ENCODE measurements around the gene CDC42BPA.

The CDC42BPA gene

DNA sequence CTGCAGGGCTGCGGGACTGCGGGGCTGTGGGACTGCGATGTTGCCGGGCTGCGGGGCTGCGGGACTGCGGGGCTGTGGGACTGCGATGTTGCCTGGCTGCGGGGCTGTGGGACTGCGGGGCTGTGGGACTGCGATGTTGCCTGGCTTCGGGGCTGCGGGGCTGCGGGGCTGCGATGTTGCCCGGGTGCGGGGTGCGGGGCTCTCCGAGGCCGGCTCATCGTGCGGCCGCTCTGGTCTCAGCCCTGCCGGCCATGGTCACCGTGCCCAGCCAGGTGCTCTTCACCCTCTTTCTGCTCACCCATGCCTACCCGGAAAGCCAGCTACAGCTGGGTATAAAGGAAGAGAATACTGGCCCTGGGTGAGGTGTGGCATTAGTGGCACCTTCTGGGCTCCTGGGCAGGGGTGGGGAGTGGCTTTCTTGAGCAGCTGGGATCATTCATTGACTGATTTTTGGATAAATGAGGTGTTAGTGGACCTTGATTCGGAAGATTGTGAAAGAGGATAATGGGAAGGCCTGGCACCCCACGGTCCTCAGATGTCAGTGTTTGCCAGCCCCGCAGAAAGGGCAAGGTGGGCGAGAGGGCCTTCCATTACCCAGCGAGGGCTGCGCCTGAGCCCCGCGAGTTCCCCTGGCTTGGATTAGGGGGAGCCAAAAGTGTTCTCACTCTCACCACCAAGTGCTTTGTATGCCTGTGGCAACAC lies 341.9 kb downstream of the CDC42BPA start:
- no peak for FAIRE-seq

DNA sequence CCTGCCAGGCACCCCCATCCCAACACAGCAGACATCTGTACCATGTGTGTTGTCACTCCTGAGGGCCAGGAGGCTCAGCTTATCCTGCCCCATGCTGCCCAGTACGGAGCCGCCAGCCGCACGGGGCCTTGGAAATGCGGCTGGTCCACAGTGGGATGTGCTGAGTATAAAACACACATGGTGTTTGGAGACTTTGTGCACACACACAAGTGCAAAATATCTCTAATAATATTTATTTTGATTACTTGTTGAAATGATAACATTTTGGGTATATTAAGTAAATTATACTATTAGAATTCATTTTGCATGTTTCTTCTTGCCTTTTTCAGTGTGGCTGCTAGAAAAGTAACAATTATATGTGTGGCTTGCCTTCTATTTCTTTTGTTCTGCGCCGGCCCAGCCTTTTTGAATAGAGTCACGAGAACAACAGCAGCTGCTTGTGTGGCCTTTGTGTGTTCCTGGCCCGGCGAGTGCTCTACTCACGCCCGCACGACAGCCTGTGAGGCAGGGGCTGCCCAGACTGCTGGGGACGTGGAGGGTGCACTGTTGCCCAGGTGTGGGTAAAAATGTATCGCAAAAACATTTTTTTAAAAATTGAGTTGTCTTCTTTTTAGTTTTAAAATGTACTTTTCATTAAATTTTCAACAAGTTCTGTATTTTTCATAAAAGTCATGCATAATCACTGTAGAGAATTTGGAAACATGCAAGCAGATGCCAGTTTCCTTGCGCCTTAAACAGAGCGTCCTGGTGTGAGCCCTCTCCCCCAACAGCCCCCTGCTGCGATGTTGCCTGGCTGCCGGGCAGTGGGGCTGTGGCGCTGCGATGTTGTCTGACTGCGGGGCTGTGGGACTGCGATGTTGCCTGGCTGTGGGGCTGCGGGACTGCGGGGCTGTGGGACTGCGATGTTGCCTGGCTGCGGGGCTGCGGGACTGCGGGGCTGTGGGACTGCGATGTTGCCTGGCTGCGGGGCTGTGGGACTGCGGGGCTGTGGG lies 342.7 kb downstream of the CDC42BPA start:
- FAIRE-seq: no peak

DNA sequence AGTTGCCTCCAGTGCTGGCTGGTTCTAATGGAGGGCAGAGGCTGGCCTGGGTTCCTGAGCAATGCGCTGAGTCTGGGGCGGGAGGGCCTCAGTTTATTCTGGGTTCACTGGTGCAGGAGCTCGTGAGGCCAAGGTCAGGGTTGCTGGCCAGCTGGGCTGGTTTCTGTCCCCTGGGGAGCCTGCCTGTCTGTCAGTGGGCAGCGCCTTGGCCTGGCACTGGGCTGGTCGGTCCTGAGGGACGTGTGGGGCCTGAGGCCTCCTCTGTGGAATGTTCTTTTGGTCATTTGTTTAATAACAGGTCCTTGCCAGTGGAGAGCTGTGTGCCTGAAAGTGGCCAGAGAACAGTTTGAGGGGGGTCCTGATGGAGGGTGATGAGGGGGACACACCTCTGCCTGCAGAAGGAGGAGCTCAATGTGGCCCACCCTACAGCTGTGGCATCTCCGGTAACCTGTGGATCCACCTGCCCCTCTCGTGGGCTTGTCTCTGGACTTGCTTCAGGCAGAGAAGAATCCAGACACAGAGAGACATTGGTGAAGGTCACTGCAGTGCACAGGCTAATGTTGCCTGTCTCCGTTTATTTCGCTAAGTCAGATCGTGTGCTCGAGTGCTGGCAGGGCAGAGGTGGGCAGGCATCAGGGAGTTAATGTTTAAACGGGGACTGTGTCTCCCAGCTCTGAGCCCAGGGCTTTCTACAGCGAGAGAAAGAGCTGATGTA lies 343.6 kb downstream of the CDC42BPA start:
- FAIRE-seq: no peak

DNA sequence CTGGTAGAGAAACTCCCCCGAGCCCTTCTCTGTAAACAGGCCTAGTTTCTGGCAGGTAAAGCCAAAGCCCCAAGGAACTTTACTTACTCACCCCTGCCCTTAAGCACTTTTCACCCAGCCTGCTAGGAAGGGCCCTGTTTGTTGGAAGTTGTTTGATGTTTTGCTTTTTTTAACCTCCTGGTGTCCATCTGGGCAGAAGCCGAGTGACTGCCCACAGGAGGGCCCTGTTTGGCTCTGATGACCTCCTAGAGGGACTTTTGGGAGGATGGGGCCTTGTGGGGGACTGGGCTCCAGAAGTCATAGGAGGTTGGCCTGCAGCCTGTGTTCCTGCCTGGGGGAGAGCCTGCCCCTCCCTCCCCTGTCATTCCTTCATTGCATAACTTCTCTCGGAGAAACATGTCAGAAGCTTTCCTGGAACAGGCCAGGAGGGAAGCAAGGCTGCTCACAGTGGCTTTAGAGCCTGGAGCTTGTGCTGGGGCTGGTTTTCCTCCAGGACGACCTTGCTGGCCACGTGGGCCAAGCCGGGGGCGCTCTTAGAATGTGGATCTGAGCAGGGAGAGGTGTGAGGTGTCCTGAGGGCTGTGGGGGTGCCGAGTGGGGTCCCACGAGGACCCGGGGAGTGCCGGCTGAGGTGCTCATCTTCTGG lies 344.3 kb downstream of the CDC42BPA start:
- FAIRE-seq: no peak

DNA sequence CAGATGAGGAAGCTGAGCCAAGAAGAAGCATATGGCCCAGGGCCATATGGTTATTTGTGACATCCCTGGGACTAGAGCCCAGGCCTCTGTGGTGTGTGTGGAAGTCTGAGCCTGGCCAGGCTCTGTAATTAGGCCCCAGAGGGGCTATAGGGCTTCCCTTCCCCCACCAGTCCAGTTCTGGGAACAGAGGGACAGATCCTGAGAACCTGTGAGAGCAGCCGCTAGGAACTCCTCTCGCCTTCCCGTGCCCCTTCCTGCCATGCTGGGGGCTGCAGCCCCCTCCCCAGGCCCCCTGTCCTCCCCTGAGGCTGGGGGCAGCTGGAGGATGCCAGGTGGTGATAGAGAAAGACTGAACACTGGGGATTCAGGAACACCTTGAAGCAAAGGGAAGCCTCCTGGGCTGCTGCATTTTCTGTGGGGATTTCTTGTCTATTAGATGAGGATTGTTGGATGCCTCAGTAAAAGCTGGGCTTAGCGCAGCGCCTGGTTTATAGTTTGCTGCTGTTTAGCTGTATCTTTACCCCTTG lies 344.9 kb downstream of the CDC42BPA start:
- no peak for FAIRE-seq

DNA sequence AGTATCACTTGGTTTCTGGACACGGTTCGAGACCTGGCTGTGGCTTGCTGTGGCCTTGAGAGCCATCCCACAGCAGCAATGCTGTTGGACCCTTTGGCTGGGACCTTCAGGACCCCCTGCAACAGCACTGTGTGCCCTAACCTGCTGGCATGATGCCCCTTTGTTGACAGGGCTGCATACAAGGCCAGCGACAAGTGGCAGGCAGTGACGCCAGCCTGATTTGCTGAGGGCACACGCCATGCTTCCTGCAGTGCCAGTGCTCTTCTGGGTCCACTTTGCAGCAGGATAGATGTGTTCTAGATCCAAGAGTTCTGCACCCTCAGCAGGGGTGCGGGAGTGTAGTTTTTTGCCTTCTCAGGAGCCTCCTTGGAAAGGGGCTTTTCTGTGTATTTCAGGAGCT lies 345.4 kb downstream of the CDC42BPA start:
- no peak for FAIRE-seq

DNA sequence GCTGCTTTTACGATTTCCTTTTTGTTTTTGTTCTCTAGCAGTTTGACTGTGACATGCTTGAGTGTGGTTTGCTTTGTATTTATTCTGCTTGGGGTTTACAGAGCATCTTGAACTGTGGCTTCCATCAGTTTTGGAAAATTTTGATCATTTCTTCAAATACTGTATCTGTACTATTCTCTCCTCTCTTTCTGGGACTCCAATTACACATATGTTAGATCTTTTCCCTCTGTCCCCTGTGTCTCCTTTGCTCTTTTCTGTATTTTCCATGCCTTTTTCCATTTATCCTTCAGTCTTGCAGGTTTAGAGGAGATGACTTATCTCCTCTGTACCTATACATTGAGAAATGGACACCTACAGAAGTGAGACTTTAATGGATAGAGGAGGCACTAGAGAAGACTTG lies 346.5 kb downstream of the CDC42BPA start:
- no peak for FAIRE-seq

DNA sequence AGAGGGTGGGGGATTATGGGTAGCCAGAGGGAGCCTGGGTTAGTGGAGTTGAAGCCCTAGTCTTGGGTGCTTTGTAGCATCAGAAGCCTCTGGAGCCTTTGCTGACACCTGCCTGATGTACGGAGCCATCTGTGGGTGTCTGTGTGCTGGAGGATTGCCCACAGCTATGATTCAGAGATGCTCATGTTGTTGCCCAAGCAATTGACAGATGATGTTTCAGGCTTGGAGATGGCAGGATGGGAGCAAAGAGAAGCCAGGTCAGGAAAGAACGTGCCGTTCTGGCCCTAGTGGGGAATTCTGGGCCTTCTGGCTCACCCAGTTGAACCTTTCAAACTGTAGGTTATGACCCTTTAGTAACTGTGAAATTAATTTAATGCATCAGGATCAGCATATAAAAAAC lies 350.6 kb downstream of the CDC42BPA start:
- FAIRE-seq: no peak

DNA sequence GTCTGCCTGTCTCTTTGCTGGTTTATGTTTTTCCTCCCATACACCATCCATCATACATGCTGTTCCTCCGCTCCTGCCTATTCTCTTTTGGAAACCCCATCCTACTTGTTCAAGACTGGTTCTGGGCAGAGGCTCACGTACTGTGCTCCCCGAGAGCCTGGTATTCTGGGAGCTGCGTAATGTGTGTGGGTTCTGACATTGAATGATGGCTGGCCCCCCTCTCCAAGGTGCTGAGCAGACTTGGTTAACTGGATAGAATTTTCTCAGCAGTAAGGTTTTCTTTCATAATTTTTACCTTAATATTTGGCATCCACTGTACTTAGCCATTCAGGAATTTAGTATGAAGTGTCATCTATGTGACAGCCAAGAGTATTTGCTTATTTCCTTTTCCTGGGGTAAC lies 351.6 kb downstream of the CDC42BPA start:
- FAIRE-seq: no peak

DNA sequence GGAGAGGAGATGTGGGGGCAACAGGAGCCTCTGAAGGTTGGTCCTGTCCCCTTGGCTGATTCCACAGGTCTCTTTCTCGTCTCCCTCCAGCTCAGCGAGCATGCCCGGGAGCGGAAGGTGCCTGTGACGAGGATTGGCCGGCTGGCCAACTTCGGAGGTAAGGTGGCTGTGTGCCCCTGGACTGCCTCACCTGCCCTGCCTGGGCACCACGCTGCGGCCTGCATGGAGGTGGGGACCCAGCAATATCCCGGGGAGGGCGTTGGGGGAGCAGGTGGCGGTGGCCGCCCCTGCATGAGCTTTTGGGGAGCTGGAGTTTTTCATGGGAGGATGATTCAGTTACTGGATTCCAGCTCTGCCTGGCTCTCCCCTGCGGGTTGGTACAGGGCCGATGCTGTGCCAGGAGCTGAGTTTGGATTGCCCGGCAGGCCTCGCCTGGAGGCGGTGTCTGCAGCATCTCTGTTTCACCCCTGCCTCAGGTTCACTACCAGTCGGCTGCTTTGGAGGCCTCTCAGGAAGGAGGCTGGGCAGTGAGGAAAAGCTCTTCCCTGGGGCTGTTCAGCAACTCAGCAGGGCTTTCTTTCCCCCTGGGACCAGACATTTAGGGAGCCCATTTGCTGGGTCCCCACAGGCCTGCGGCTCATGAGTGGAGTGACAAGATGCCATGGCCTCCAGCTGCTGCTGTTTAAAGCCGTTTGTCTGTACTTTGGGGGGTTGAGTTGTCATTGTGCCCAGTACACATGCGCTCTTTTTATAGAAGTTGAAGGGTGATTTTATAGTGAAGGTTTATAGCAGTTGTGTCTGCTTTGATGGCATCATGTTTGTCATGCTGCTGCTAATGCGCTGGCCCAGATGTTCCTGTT lies 352.5 kb downstream of the CDC42BPA start:
- no peak for FAIRE-seq

DNA sequence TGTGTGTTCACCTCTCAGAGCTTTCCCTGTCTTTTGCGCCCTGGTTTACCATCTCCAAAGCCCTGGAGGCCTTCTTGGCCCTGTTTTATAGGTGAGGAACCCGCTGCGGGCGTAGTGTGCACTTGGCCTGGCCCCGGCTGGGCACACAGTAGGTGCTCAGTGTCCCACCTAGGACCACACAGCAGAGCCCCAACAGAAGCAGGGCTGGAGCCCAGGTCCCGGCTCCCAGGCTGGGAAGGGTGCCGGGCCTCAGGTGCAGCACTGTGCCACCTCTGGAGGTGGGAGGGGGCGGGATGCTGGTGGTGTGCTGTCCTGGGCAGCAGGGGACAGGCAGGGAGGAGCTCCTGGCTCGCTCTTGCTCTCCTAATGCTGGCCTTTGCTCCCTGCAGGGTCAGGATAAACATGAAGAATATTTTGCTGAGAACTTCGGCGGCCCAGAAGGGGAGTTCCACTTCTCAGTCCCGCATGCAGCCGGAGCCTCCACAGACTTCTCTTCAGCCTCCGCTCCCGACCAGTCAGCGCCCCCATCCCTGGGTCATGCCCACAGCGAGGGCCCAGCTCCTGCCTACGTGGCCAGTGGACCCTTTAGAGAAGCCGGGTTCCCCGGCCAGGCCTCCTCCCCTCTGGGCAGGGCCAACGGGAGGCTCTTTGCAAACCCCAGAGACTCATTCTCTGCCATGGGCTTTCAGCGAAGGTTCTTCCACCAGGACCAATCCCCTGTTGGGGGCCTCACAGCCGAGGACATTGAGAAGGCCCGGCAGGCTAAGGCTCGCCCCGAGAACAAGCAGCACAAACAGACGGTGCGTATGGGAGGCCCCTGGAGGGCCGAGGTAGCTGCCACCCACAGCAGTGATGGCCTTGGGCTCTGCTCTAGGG lies 353.4 kb downstream of the CDC42BPA start:
- FAIRE-seq: no peak

DNA sequence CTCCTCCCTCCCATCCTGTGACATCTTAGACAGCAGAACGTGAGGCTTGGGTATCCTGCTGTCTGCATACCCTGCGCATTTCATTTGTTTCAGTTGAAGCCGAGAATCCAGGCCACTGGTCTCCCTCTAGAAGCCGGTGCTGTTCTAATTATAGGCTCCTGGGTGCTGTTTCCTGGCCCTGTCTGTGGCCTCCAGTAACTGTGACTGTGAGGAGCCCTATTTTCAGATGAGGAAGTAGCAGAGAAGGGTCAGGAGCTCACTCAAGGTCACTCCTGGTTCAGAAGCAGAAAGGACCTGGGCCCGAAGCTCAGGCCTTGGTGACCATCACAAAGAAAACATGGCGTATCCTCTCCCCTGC lies 354.2 kb downstream of the CDC42BPA start:
- no peak for FAIRE-seq

DNA sequence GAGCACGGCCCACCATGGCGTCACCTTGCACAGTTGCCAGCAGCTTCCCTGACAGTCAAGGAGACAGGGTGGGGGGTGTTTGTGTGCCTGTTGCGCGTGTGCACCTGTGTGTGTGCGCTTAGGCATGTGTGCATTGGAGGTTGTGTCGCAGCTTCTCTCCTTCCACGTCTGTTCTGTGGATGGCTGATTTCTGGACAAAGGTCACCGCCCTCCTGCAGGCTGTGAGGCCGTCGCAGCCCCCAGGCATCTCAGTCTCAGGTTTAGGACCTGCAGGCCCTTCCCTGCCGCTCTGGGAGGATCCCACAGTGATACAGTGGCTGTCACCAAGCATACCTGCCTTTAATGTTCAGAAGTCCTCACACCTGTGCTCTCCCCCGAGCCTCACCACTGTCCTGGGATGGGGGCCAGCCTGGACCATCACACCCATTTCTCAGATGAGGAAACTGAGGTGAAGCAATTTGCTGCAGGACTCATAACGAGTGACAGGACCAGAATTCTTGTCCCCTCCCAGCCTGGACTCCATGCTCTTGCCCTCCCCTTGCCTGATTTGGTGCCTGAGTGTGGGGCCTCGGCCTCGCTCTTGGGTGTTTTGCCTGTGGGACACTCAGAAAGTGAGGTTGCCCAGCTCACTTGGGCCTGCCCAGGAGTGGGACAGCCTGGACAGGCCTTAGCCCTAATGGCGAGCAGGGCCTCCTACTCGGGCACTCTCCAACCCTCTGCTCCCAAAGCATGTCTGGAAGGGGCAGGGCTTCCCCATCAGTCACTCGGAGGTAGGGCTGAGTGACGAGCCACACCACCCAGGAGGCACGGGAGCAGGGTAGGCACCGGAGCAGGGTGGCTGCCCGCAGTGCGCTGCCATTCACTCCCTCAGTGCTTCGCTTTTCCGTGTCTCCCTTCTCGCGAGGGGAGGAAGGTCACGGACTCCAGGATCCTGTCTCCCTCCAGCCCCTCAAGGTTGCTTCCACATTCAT lies 355.6 kb downstream of the CDC42BPA start:
- FAIRE-seq: no peak

DNA sequence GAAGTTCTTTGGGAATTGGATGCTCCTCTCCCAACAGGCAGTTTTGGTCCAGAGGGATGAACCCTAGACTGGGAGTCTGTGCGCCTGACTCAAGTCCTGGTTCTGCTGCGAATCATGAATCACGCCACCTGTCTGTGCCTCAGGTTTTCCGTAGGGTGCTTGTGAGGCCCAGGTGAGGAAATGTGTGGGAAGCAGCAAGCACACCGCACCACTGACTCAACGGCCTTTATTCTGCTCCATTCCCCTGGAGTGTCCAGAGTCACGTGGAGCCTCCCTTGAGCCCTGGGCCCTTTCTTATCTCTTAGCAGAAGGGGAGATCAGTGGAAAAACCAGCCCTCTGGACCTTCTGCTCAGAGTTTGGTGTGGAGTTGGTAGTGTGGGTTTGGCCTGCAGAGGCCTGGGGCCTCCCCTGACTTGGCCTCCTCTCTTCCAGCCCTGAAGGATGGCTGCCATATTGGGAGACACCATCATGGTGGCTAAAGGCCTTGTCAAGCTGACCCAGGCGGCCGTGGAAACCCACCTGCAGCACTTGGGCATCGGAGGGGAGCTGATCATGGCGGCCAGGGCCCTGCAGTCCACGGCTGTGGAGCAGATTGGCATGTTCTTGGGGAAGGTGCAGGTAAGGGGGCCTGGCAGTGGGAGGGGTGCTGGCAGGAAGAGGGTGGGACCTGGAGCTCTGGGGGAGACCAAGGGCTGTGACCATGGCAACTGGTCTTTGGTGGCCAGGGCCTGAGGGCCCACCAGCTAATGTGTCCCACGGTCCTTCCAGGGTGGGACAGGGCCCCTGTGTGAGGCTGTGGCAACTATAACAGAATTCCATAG lies 357.1 kb downstream of the CDC42BPA start:
- FAIRE-seq: no peak

DNA sequence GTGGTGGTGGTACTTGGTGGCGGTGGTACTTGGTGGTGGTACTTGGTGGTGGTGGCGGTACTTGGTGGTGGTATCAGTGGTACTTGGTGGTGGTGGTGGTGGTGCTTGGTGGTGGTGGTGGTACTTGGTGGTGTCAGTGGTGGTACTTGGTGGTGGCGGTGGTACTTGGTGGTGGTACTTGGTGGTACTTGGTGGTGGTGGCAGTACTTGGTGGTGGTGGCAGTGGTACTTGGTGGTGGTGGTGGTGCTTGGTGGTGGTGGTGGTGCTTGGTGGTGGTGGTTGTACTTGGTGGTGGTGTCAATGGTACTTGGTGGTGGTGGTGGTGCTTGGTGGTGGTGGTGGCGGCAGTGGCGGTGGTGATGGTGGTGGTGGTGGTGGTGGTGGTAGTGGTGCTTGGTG lies 358.0 kb downstream of the CDC42BPA start:
- FAIRE-seq: no peak

DNA sequence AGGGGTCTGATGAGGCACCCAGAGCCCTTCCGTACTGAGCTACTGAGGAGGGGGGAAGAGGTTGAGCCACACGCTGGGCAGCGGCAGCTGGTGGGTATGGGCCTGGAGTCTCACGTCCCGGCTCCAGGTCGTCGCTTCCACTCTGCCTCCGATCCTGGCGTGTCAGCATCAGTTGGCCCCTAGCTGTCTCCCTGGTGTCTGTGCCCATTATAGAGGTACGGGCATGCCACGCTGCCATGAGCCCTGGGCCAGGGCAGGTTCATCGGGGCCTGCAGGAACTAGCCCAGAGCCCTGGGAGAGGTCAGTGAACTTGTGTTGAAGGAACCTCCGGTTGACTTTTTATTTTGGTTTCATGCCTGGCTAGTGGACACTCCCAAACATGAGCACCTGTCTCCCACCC lies 360.0 kb downstream of the CDC42BPA start:
- FAIRE-seq: no peak

DNA sequence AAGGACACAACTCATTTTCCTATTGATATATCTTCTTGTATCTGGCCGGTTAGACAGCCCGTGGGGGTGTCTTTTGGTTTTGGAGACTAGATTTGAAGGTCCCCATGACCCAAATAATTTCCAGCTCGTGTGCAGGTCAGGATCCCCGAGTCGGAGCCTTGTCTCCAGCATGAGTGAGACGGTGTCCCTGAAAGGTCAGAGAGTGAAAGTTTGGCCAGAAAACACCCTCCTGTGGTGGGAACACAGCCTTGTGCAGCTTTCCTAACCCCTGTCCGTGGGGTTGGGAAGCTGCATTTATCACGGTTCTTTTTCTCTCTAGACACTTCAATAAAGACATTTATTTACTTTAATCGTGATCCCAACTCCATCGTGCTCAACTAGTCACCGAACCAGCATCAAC lies 360.6 kb downstream of the CDC42BPA start:
- FAIRE-seq: no peak

DNA sequence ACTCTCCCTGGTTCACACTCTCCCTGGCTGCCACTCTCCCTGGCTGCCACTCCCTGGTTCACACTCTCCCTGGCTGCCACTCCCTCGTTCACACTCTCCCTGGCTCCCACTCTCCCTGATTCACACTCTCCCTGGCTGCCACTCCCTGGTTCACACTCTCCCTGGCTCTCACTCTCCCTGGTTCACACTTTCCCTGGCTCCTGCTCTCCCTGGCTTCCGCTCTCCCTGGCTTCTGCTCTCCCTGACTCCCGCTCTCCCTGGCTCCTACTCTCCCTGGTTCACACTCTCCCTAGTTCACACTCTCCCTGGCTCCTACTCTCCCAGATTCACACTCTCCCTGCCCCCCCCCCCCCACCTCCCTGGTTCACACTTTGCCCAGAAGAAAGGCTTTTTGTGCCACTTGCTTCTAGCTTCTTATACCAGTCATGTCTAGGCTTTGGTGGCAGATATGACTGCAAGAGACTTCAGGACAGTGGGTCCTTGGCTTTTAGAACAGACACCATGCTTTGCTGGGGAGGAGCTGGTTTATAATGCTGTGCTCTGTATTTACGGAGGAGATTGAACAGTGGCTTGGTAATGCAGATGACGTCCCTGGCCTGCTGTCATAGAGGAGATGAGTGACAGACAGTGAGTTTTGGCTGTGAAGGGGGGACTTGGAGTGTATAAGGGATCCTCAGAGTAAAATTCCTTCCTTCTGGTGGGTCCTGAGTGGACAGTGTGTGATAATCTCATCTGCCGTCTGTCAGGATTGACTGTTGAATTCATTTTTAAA lies 361.2 kb downstream of the CDC42BPA start:
- FAIRE-seq: no peak
